Brain microvascular endothelial cell (primary cell): ENCODE measurements around the gene PNPO.
"Not testable (repeated sequence)": the region's sequence is repeated elsewhere in the genome, so short reads cannot be mapped to it uniquely, and the experiment has no call there.

Source experiments
- DNase-seq: peaks from one replicate; pipeline ENCODE4 v3.0.0-alpha.2; 2020
- H3K27ac ChIP-seq: fragments of 250-450 bp; sonication (Bioruptor Pico); 2 replicates; pipeline ENCODE4 v1.5.1; 2020; ENCODE audit warnings: mild to moderate bottlenecking, moderate library complexity
- H3K27me3 ChIP-seq: fragments of 250-450 bp; sonication (Bioruptor Pico); replicated peaks from 2 replicates; pipeline ENCODE4 v1.5.1; 2020; ENCODE audit warnings: mild to moderate bottlenecking
- H3K36me3 ChIP-seq: fragments of 250-450 bp; sonication (Bioruptor Pico); replicated peaks from 2 replicates; pipeline ENCODE4 v1.5.1; 2020; ENCODE audit warnings: mild to moderate bottlenecking
- H3K4me3 ChIP-seq: 2 replicates; pipeline ENCODE4 v1.5.1; 2011; ENCODE audit warnings: low read depth, mild to moderate bottlenecking, control low read depth, low read length, moderate library complexity
- in situ Hi-C: cut with HindIII; loops from 2 replicates; pipeline ENCODE4 v1.10.0; 2017; ENCODE audit warnings: low sequenced_read_pairs, low pct_ligation_motif_present
- TF ChIP-seq, protein P1 (sequence below): IDR thresholded peaks from 2 replicates; pipeline ENCODE4 v1.5.1; 2011; ENCODE audit warnings: low read depth, mild to moderate bottlenecking, moderate library complexity, low read length, control low read depth, inconsistent platforms; ENCODE audit errors: missing control alignments

PNPO gene

DNA sequence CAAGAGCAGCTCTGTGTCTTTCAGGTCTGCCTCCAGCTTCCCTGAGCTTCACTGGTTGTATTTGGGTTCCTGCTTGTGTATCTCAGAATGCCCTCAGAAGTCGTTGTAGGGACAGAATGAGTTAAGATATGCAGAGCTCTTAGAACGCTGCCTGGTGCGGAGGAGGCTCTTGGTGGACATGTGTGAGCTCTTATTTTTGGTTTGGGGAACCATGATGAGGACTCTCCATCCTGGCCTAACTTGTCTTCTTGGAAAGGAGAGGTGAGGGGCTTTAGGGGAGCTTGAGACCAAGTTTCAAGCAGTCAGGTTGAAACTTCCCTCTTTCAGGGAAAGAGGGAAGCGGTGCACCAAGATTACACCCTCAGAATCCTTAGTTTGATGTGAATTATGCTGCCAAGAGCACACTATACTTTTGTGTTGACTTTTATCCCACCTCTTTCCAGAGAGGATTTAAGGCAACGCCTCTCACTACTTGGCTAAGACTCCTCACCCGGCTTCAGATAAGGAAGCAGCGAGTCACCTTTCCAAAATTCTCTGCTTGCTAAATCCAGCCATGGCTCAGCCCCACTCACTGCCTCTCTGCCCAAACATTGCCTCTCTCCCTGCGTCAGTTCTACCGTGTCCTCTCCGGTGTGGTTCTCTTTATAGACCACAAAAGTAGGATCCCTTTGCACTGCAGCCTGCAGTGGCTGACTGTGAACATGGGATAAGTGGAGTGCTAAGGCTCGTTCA lies 42.3 kb downstream of the PNPO start:
- Histone ChIP-seq H3K27me3 (no peaks in the 10 kb centered on the region), H3K4me3 (no peak overlapping the region), H3K36me3 (peaks cover 32% of the 10 kb centered on the region), H3K27ac (no peak overlapping the region)
- no peak for DNase-seq
- in situ Hi-C loops, result no loop called here
- TF ChIP-seq, protein P1, sequence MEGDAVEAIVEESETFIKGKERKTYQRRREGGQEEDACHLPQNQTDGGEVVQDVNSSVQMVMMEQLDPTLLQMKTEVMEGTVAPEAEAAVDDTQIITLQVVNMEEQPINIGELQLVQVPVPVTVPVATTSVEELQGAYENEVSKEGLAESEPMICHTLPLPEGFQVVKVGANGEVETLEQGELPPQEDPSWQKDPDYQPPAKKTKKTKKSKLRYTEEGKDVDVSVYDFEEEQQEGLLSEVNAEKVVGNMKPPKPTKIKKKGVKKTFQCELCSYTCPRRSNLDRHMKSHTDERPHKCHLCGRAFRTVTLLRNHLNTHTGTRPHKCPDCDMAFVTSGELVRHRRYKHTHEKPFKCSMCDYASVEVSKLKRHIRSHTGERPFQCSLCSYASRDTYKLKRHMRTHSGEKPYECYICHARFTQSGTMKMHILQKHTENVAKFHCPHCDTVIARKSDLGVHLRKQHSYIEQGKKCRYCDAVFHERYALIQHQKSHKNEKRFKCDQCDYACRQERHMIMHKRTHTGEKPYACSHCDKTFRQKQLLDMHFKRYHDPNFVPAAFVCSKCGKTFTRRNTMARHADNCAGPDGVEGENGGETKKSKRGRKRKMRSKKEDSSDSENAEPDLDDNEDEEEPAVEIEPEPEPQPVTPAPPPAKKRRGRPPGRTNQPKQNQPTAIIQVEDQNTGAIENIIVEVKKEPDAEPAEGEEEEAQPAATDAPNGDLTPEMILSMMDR, result no peak

GRCh38 chr17:47986520-47986919 lies 45.1 kb downstream of the PNPO start:
- Histone ChIP-seq H3K36me3 (peaks cover 5% of the 10 kb centered on the region), H3K27ac (no peak overlapping the region), H3K27me3 (no peaks in the 10 kb centered on the region), H3K4me3 (no peak overlapping the region)
- in situ Hi-C loops, result no loop called here
- no peak for DNase-seq
- TF ChIP-seq, protein P1, result no peak

DNA sequence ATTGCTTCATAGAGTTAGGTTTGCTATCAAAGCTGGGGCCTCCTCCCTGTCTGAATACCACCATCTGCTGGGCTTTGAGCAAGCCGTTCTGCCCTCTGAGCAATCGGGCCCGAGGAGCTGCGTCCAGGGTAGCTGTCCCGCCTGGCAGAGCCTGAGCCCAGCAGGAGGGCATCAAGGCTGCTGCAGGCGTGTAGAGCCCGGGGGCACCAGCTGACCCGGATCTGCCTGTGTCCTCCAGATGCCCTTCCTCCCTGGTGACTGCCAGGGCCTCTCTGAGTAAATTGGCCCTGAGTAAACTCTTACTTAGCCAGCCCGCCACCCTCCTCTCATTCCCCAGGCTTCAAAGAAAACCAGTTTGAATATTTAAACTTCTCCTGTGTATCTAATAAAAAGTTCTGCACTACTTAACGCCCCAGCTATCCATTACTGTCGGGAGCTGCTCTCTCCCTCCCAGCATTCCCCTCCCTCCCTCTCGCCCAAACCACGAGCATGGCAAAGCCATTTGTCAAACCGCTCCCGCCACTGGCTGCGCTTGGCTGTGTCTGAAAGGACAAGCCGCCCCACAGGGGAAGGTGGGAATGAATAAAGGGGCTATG lies 46.0 kb downstream of the PNPO start:
- TF ChIP-seq, protein P1, result peak; percentile 4
- DNase-seq, result no peak
- no peaks in the 10 kb centered on the region for H3K27me3 ChIP-seq
- no peak overlapping the region for H3K4me3 ChIP-seq
- in situ Hi-C loops, result no loop called here
- no peaks in the 10 kb centered on the region for H3K36me3 ChIP-seq
- H3K27ac ChIP-seq, result no peak overlapping the region

GRCh38 chr17:47988445-47988844 lies 47.1 kb downstream of the PNPO start:
- H3K36me3 ChIP-seq, in situ Hi-C loops, H3K4me3 ChIP-seq, DNase-seq, H3K27me3 ChIP-seq, H3K27ac ChIP-seq: not testable (repeated sequence)

DNA sequence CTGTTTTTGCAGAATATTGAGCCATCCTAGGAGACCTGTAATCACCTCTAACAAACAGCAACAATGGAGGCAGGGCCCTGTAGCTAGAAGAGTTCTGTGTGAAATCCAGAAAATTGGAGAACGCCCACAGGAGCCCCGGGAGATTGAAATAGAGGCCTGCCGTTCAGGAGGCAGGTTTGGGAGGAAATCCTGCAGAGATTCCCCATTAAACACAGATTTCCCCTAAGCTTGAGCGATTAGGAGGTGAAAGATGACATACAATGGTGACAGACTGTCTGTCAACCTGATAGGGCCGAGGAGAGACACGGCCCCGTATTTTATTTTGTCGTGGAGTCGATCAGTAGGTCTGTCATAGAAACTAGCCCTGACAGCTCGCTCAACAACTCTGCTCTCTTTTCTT lies 47.8 kb downstream of the PNPO start:
- in situ Hi-C loops, result no loop called here
- TF ChIP-seq, protein P1, result no peak
- Histone ChIP-seq H3K4me3 (no peak overlapping the region), H3K36me3 (no peaks in the 10 kb centered on the region), H3K27ac (no peak overlapping the region), H3K27me3 (no peaks in the 10 kb centered on the region)
- no peak for DNase-seq

DNA sequence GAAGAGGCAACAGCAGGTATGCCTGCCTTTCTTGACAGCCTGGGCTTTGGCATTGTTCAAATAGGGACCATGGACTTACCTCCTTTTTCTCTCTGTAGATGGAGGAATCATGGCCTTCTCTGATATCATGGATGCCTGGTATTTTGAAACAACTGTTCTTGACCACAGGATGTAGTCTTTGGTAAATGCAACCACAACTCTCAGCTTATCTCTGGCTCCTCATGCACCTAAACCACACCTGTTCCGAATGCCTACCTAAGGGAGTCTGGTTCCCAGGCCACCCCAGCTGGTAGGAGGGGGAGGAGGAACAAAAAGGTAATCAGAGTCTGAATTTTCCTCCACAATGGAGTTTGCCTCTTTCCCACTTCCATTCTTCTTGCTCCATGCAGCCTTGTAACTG lies 48.3 kb downstream of the PNPO start:
- TF ChIP-seq, protein P1, result no peak
- Histone ChIP-seq H3K4me3 (no peak overlapping the region), H3K36me3 (no peaks in the 10 kb centered on the region), H3K27ac (no peak overlapping the region), H3K27me3 (no peaks in the 10 kb centered on the region)
- DNase-seq, result no peak
- in situ Hi-C loops, result no loop called here
